ENCODE data around the gene ANKS1A. TPM values are rescaled to one million over a fixed set of nuclear protein-coding genes. Genes with fewer than 3 reads are reported as not detected.

ANKS1A gene
- polyA plus RNA-seq, 3 donors: 1.7 to 8.0 (median 3.1) TPM

DNA sequence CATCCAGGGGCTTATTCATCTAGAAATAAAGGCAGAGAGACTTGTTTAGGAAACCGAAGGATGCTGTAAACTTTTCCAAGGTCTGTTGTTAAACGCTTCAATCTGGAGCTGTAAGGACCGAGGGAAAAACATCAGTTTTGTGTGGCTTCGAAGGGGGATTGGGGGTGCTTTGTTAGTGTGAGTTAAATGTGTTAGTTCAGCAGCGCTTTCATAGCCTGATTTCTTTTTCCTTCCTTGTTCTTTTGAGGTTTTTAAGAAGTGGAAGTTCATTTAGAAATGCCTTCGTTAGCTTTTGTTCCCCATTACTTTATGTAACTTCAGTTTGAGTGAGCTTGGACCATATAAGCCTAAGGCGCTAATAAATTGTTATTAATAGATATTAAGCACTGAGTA is 1.5 kb downstream of the ANKS1A start:
- H3K4me3 ChIP-seq (replicated peaks in 1 of 3; ENCODE audit: low read depth in 2 of 3, low read length in 3 of 3): peak overlapping the region; percentile 84 to 97 (median 96)
- H3K9me3 Mint-ChIP-seq: no peaks in the 10 kb centered on the region
- H3K4me2 ChIP-seq (replicated peaks; ENCODE audit: extremely low read depth, low read length, poor library complexity, severe bottlenecking): peak overlapping the region; percentile 98
- H2AFZ ChIP-seq (ENCODE audit: insufficient read depth, low read depth, low read length, poor library complexity, severe bottlenecking): peak overlapping the region; percentile 56
- H3K27me3 ChIP-seq (ENCODE audit: control insufficient read depth in 2 of 2, insufficient read depth in 2 of 2, low read length in 2 of 2): no peaks in the 10 kb centered on the region
- no peaks in the 10 kb centered on the region for H3K36me3 ChIP-seq (replicated peaks in 1 of 2; ENCODE audit: control insufficient read depth in 1 of 2, insufficient read depth in 2 of 2, low read length in 2 of 2)
- peaks cover 26 to 45% of the 10 kb centered on the region in 2 donors for H3K4me1 ChIP-seq (ENCODE audit: control insufficient read depth in 1 of 2, insufficient read depth in 2 of 2, low read length in 2 of 2)
- peak in 2 of 3 donors; percentile 32 to 51 for DNase-seq
- H3K9ac ChIP-seq (ENCODE audit: insufficient read depth, low read length, poor library complexity, severe bottlenecking): peak overlapping the region; percentile 82
- intact Hi-C loops (cut with micrococcal nuclease): no loop called here
- TF ChIP-seq, protein P1, sequence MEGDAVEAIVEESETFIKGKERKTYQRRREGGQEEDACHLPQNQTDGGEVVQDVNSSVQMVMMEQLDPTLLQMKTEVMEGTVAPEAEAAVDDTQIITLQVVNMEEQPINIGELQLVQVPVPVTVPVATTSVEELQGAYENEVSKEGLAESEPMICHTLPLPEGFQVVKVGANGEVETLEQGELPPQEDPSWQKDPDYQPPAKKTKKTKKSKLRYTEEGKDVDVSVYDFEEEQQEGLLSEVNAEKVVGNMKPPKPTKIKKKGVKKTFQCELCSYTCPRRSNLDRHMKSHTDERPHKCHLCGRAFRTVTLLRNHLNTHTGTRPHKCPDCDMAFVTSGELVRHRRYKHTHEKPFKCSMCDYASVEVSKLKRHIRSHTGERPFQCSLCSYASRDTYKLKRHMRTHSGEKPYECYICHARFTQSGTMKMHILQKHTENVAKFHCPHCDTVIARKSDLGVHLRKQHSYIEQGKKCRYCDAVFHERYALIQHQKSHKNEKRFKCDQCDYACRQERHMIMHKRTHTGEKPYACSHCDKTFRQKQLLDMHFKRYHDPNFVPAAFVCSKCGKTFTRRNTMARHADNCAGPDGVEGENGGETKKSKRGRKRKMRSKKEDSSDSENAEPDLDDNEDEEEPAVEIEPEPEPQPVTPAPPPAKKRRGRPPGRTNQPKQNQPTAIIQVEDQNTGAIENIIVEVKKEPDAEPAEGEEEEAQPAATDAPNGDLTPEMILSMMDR (IDR thresholded peaks at IDR 0.05): no peak
- no peaks in the 10 kb centered on the region for H3K9me3 ChIP-seq (replicated peaks in 1 of 2; ENCODE audit: control insufficient read depth in 1 of 2, insufficient read depth in 1 of 2, low read length in 2 of 2)
- H3K4me3 Mint-ChIP-seq: peak overlapping the region; percentile 99
- H3K4me1 Mint-ChIP-seq: peaks cover 44% of the 10 kb centered on the region
- 4% methylated on average over 3 of the region's 7 CpGs for WGBS (ENCODE audit: insufficient coverage)
- H3K36me3 Mint-ChIP-seq: peaks cover 0 to 2% of the 10 kb centered on the region in 2 donors
- H3K27ac Mint-ChIP-seq: peak overlapping the region; percentile 86 to 98 (median 91)
- peak overlapping the region; percentile 68 to 90 for H3K27ac ChIP-seq (ENCODE audit: low read depth in 1 of 2, low read length in 2 of 2)
- H4K20me1 ChIP-seq (ENCODE audit: insufficient read depth, low read length): peaks cover 30% of the 10 kb centered on the region
- H3K79me2 ChIP-seq (ENCODE audit: insufficient read depth, low read length): peaks cover 90% of the 10 kb centered on the region
- no peaks in the 10 kb centered on the region for H3K27me3 Mint-ChIP-seq (ENCODE audit: low read depth in 3 of 3)

DNA sequence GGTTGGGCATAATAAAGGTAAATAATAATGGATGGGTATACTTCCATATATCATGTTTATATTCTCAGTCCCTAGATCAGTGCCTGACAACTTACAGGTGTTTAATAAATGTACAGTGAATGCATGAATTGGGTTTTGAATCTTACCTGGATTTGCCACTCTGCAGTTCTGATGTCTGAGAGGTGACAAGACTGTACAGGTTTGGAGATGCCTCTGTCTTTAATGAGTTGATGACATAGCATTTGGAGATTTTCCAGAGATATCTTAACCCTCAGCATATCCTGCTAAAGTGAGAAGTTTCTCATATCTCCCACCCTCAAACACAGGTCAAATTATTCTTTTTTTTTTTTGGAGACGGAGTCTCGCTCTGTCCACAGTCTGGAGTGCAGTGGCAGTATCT is 2.2 kb downstream of the ANKS1A start:
- peak overlapping the region in 4 of 7 donors; percentile 53 to 98 (median 79) for H3K27ac Mint-ChIP-seq
- peaks cover 0 to 3% of the 10 kb centered on the region in 2 donors for H3K36me3 Mint-ChIP-seq
- H3K9me3 ChIP-seq (replicated peaks in 1 of 2; ENCODE audit: control insufficient read depth in 1 of 2, insufficient read depth in 1 of 2, low read length in 2 of 2): no peaks in the 10 kb centered on the region
- H3K9me3 Mint-ChIP-seq: no peaks in the 10 kb centered on the region
- H4K20me1 ChIP-seq (ENCODE audit: insufficient read depth, low read length): peaks cover 38% of the 10 kb centered on the region
- TF ChIP-seq, protein P1 (IDR thresholded peaks at IDR 0.05): no peak
- H2AFZ ChIP-seq (ENCODE audit: insufficient read depth, low read depth, low read length, poor library complexity, severe bottlenecking): no peak overlapping the region
- H3K27me3 ChIP-seq (ENCODE audit: control insufficient read depth in 2 of 2, insufficient read depth in 2 of 2, low read length in 2 of 2): no peaks in the 10 kb centered on the region
- peak overlapping the region in 1 of 2 donors; percentile 99 for H3K4me3 Mint-ChIP-seq
- H3K4me1 Mint-ChIP-seq: peaks cover 43% of the 10 kb centered on the region
- H3K4me2 ChIP-seq (replicated peaks; ENCODE audit: extremely low read depth, low read length, poor library complexity, severe bottlenecking): peak overlapping the region; percentile 98
- H3K4me3 ChIP-seq (replicated peaks in 1 of 3; ENCODE audit: low read depth in 2 of 3, low read length in 3 of 3): peak overlapping the region in 1 of 3 experiments; percentile 84
- no CpG with 5 or more reads among the region's 2 CpGs for WGBS (ENCODE audit: insufficient coverage)
- peaks cover 26 to 45% of the 10 kb centered on the region in 2 donors for H3K4me1 ChIP-seq (ENCODE audit: control insufficient read depth in 1 of 2, insufficient read depth in 2 of 2, low read length in 2 of 2)
- no peaks in the 10 kb centered on the region for H3K27me3 Mint-ChIP-seq (ENCODE audit: low read depth in 3 of 3)
- H3K9ac ChIP-seq (ENCODE audit: insufficient read depth, low read length, poor library complexity, severe bottlenecking): no peak overlapping the region
- peaks cover 90% of the 10 kb centered on the region for H3K79me2 ChIP-seq (ENCODE audit: insufficient read depth, low read length)
- DNase-seq: no peak
- no peaks in the 10 kb centered on the region for H3K36me3 ChIP-seq (replicated peaks in 1 of 2; ENCODE audit: control insufficient read depth in 1 of 2, insufficient read depth in 2 of 2, low read length in 2 of 2)
- peak overlapping the region in 1 of 2 donors; percentile 90 for H3K27ac ChIP-seq (ENCODE audit: low read depth in 1 of 2, low read length in 2 of 2)
- intact Hi-C loops (cut with micrococcal nuclease): no loop called here

Measured in CD14-positive monocyte (primary cell).